ENCODE results near the gene LRRC8E.

LRRC8E gene

DNA sequence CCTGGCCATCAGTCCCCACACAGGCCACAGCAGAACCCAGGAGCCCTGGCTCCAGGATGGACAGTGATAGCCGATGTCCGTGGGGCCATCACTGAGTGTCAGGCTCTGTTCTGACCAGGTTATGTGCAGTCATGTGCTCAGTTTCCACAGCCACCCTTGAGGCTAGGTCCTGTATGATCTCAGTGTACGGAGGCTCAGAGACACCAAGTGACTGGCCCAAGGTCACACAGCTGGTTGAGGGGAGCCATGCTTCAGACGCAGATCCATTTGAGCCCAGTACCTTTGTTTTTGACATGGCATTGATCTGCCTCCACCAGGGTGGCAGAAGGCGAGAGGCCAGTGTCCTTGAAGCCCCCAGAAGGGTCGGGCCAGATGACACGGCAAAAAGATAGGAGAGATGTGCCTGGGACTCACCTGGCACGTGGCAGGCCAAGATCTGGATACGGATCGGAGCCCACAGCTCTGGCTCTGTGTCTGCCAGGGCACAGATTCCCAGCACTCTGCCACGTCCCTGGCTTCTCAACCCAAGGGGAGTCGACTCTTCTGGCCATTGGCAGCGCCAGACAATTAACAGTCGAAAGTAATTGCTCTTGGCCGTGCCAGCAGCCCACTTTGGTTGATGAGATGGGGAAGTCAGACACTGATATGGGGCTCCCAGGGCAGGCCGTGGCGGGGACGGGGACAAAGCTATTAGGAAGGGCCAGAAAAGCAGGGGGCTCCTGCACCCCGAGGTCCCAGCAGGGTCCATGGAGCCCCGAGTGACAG lies 42.7 kb upstream of the LRRC8E start:
- no peak for TF ChIP-seq PAX5 (IDR thresholded peaks at IDR 0.05; ENCODE audit: insufficient read depth, low read length, severe bottlenecking)
- TF ChIP-seq POLR2AphosphoS5 (IDR thresholded peaks at IDR 0.05; ENCODE audit: low read depth, low read length), result no peak
- no peak for TF ChIP-seq POU2F2 (IDR thresholded peaks at IDR 0.05; ENCODE audit: low read depth, low read length)
- no peak for TF ChIP-seq SPI1 (IDR thresholded peaks at IDR 0.05; ENCODE audit: low read depth, low read length)
- TF ChIP-seq TAF1 (IDR thresholded peaks at IDR 0.05; ENCODE audit: low read depth, low read length), result no peak
- TF ChIP-seq POLR2A (IDR thresholded peaks at IDR 0.05; ENCODE audit: low read depth, low read length), result no peak
- DNase-seq (ENCODE audit: insufficient read length, low spot score) (no peak), FAIRE-seq (no peak)

- DNase-seq (ENCODE audit: insufficient read length, low spot score) (no peak), FAIRE-seq (no peak)
- no peak for TF ChIP-seq POLR2AphosphoS5 (IDR thresholded peaks at IDR 0.05; ENCODE audit: low read depth, low read length)
- no peak for TF ChIP-seq TAF1 (IDR thresholded peaks at IDR 0.05; ENCODE audit: low read depth, low read length)
- TF ChIP-seq SPI1 (IDR thresholded peaks at IDR 0.05; ENCODE audit: low read depth, low read length), result no peak
- TF ChIP-seq POLR2A (IDR thresholded peaks at IDR 0.05; ENCODE audit: low read depth, low read length), result no peak
- no peak for TF ChIP-seq POU2F2 (IDR thresholded peaks at IDR 0.05; ENCODE audit: low read depth, low read length)
Measured at GRCh38 chr19:7846155-7846646, 42.1 kb upstream of the LRRC8E start.

- DNase-seq (ENCODE audit: insufficient read length, low spot score) (no peak), FAIRE-seq (no peak)
- no peak for TF ChIP-seq TAF1 (IDR thresholded peaks at IDR 0.05; ENCODE audit: low read depth, low read length)
- no peak for TF ChIP-seq SPI1 (IDR thresholded peaks at IDR 0.05; ENCODE audit: low read depth, low read length)
- no peak for TF ChIP-seq PAX5 (IDR thresholded peaks at IDR 0.05; ENCODE audit: insufficient read depth, low read length, severe bottlenecking)
Measured at GRCh38 chr19:7847664-7848063, 40.6 kb upstream of the LRRC8E start.

DNA sequence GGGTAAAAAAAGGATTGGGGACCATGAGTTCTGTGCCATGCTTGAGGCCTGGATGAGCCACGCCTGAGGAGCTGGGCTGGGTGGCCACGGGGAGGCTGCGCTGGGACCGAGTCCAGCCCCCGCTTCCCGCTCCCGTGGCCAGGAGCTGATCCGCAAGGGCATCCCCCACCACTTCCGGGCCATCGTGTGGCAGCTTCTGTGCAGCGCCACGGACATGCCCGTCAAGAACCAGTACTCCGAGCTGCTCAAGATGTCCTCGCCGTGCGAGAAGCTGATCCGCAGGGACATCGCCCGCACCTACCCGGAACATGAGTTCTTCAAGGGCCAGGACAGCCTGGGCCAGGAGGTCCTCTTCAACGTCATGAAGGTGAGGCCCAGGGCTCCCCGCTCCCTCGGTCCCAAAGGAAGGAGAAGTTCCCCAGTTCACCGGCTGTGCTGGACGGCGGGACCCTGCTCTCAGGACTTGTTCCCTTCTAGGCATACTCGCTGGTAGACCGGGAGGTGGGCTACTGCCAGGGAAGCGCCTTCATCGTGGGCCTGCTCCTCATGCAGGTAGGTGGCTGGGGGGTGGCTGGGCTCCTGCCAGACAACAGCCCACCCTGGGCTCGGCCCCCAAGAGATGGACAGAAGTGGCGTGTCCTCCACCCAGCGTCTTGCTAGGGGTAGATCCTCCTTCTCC lies 39.4 kb upstream of the LRRC8E start:
- no peak for TF ChIP-seq POLR2AphosphoS5 (IDR thresholded peaks at IDR 0.05; ENCODE audit: low read depth, low read length)
- TF ChIP-seq POU2F2 (IDR thresholded peaks at IDR 0.05; ENCODE audit: low read depth, low read length), result no peak
- no peak for TF ChIP-seq POLR2A (IDR thresholded peaks at IDR 0.05; ENCODE audit: low read depth, low read length)
- no peak for TF ChIP-seq SPI1 (IDR thresholded peaks at IDR 0.05; ENCODE audit: low read depth, low read length)
- TF ChIP-seq PAX5 (IDR thresholded peaks at IDR 0.05; ENCODE audit: insufficient read depth, low read length, severe bottlenecking), result no peak
- FAIRE-seq (no peak), DNase-seq (ENCODE audit: insufficient read length, low spot score) (no peak)

DNA sequence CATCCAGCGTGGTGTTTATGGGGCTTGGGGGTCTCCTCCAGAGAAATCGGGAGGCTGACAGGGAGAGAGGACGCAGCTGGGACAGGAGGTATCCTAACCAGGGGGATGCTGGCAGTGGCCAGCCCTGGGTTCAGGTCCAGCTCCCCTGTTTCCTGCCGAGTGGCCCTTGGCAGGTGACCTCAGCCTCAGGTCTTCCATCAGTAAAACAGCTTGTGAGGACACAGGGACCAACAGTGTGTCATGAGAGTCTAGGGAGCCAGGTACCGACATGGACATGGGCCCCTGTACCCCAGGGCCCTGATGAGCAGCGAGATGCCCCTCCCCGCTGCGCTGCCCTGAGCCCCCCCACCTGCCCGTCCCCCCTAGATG lies 38.7 kb upstream of the LRRC8E start:
- TF ChIP-seq POU2F2 (IDR thresholded peaks at IDR 0.05; ENCODE audit: low read depth, low read length) (no peak), TAF1 (IDR thresholded peaks at IDR 0.05; ENCODE audit: low read depth, low read length) (no peak), POLR2A (IDR thresholded peaks at IDR 0.05; ENCODE audit: low read depth, low read length) (no peak), POLR2AphosphoS5 (IDR thresholded peaks at IDR 0.05; ENCODE audit: low read depth, low read length) (no peak), PAX5 (IDR thresholded peaks at IDR 0.05; ENCODE audit: insufficient read depth, low read length, severe bottlenecking) (no peak)
- DNase-seq (ENCODE audit: insufficient read length, low spot score), result no peak
- no peak for FAIRE-seq

- FAIRE-seq (no peak), DNase-seq (ENCODE audit: insufficient read length, low spot score) (no peak)
- TF ChIP-seq POU2F2 (IDR thresholded peaks at IDR 0.05; ENCODE audit: low read depth, low read length) (no peak), SPI1 (IDR thresholded peaks at IDR 0.05; ENCODE audit: low read depth, low read length) (no peak), TAF1 (IDR thresholded peaks at IDR 0.05; ENCODE audit: low read depth, low read length) (no peak), POLR2AphosphoS5 (IDR thresholded peaks at IDR 0.05; ENCODE audit: low read depth, low read length) (no peak), PAX5 (IDR thresholded peaks at IDR 0.05; ENCODE audit: insufficient read depth, low read length, severe bottlenecking) (no peak), POLR2A (IDR thresholded peaks at IDR 0.05; ENCODE audit: low read depth, low read length) (no peak)
Measured at GRCh38 chr19:7850000-7850813, 38.1 kb upstream of the LRRC8E start.

DNA sequence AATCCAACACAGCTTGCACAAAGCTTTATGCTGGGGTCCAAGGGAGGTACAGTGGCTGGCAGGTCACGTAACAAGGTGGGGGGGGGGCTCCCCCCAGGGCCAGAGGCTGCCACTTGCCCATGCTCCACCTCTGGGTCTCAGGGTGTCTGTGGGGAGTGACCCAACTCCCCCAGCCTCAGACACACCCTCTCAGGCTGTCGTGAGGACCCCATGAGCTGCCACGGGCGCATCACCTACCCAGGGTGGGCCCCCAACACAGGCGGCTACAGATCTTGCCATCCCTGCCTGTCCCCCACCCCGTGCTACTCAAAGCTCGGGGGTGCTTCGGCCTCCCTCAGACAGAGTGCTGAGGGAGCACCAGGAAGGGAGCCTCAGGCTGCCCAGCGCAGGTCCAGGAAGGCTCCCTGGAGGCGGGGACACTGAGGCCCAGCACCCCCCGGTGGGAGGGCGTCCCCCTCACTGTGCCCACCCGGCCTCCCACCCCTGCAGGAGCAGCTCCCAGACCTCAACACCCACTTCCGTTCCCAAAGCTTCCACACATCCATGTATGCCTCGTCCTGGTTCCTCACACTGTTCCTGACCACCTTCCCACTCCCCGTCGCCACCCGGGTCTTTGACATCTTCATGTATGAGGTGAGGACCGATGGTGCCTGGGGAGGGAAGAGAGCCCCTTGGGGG lies 37.2 kb upstream of the LRRC8E start:
- DNase-seq (ENCODE audit: insufficient read length, low spot score) (no peak), FAIRE-seq (no peak)
- TF ChIP-seq SPI1 (IDR thresholded peaks at IDR 0.05; ENCODE audit: low read depth, low read length) (no peak), PAX5 (IDR thresholded peaks at IDR 0.05; ENCODE audit: insufficient read depth, low read length, severe bottlenecking) (no peak), POLR2AphosphoS5 (IDR thresholded peaks at IDR 0.05; ENCODE audit: low read depth, low read length) (no peak), POLR2A (IDR thresholded peaks at IDR 0.05; ENCODE audit: low read depth, low read length) (no peak), POU2F2 (IDR thresholded peaks at IDR 0.05; ENCODE audit: low read depth, low read length) (no peak), TAF1 (IDR thresholded peaks at IDR 0.05; ENCODE audit: low read depth, low read length) (no peak)

- TF ChIP-seq POU2F2 (IDR thresholded peaks at IDR 0.05; ENCODE audit: low read depth, low read length), result no peak
- no peak for TF ChIP-seq PAX5 (IDR thresholded peaks at IDR 0.05; ENCODE audit: insufficient read depth, low read length, severe bottlenecking)
- TF ChIP-seq TAF1 (IDR thresholded peaks at IDR 0.05; ENCODE audit: low read depth, low read length), result no peak
- no peak for TF ChIP-seq POLR2AphosphoS5 (IDR thresholded peaks at IDR 0.05; ENCODE audit: low read depth, low read length)
- TF ChIP-seq POLR2A (IDR thresholded peaks at IDR 0.05; ENCODE audit: low read depth, low read length), result no peak
- no peak for TF ChIP-seq SPI1 (IDR thresholded peaks at IDR 0.05; ENCODE audit: low read depth, low read length)
- FAIRE-seq (no peak), DNase-seq (ENCODE audit: insufficient read length, low spot score) (no peak)
Measured at GRCh38 chr19:7851623-7852500, 36.4 kb upstream of the LRRC8E start.
